NCI-H460 (cell line): Measurements from ENCODE around the gene CGGBP1. TPM values are rescaled to one million over a fixed set of nuclear protein-coding genes. Genes with fewer than 3 reads are reported as not detected.
"Not testable (repeated sequence)": the region's sequence is repeated elsewhere in the genome, so short reads cannot be mapped to it uniquely, and the experiment has no call there.

Source experiments
- DNase-seq: peaks from one replicate; pipeline ENCODE4 v3.0.0-alpha.2; 2016; ENCODE audit warnings: low read depth; ENCODE audit errors: extremely low read depth
- total RNA-seq: library from RNA; depleted of rRNA; stranded (reverse); fragments of >200 nt; shearing (Covaris generic); gene quantifications from 2 replicates; pipeline ENCODE4 v1.2.3, GENCODE V29; 2014; rRNA removed

CGGBP1 gene
- total RNA-seq, 1 experiment from 2014 or later: 56.5 TPM

DNA sequence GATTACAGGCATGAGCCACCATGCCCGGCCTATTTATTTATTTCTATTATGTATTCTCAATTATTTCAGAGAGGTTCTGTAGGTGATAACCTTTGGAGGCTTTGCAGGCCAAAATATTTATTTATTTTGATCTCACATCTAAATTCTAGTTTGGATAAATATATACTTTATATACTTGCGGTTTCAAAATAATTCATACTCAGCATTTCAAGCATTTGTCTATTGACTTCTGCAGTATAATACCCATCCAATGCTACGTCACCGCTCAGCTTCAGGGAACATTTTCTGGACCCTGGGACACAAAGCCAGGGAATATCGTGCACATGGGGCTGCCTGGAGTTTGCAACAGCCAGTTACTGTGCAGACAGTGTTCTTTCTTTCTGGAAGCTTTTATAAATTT is 22.6 kb downstream of the CGGBP1 start:
- DNase-seq: no peak

- no peak for DNase-seq
Observed at GRCh38 chr3:88034491-88035275, 24.1 kb downstream of the CGGBP1 start.

- no peak for DNase-seq
Observed at GRCh38 chr3:88033808-88034207, 25.0 kb downstream of the CGGBP1 start.

DNA sequence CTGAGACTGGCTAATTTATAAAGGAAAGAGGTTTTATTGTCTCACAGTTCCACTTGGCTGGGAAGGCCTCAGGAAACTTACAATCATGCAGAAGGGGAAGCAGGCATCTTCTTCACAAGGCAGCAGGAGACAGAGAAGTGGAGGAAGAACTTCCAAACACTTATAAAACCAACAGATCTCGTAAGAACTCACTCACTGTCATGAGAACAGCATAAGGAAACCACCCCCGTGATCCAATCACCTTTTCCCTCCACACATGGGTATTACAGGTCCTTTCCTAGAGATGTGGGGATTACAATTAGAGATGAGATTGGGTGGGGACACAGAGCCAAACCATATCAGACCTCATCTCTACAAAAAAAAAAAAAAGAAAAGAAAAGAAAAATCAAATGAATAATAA is 25.7 kb downstream of the CGGBP1 start:
- DNase-seq: no peak

DNA sequence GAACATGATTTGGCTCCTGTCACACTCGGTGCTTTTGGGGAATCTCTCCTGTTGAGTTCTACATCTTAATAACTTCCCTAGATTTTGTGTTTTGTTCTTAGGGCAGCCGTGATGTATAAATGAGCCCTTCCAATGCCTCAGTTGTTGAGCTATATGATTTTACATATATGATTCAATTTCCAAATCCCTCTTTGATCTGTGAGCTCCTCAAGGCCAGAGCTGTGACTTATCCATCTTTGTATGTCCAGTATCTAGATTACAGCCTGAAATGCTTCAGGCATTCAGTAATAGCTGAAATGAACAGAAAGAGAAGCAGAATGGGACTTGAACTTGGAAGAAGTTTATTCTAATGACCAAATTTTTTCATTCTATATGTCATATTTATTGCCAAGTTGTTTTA is 26.6 kb downstream of the CGGBP1 start:
- no peak for DNase-seq

DNA sequence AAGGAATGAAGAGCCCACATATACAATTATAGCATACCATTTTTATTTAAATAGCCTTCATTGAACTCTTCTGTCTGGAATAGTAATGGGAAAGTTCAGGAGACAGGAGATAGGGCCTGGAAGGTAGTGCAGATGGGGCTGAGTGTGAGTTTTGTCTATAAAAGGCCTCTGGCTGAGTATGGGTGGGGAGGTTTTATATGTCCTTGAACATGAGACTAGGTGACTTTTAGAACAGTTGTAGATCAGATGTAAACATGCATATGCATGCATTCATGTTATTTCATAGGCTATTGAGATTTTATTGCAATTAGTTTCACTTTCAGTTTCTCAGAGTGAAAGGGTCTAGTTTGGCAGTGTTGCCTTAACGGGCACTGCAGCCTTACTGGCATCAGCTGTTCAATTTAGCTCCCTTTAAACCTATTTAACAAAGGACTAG is 27.1 kb downstream of the CGGBP1 start:
- peak; percentile 6 for DNase-seq

- DNase-seq: no peak
Observed at GRCh38 chr3:88030210-88030609, 28.6 kb downstream of the CGGBP1 start.

- no peak for DNase-seq
Observed at GRCh38 chr3:88028876-88029275, 29.9 kb downstream of the CGGBP1 start.

DNA sequence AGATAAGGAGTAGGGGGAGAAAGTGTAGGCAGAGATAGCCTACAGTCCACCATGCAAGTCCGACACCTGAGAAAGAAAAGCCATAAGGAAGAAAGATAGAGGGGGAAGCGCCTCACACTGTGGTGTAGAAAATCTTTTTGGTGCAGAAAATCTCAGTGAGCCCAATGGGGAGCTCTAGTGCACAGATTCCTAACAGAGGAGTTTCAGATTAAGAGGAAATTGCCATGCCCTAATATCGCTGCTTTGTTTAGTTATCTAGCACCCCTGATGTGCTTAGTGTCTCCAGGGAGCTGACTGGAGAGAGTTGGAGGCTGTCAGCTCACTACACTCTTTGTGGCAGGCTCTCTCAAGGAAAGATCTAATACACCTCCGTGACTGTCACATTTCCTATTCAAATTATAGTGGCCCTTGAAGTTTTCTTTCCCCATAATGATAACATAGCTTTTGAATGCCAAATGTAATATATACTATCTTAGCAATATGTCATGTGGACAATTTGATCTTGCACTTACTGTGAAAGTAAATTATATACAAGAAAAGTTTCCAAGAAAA is 33.7 kb downstream of the CGGBP1 start:
- DNase-seq: no peak

- DNase-seq: no peak
Observed at GRCh38 chr3:88019024-88019423, 39.8 kb downstream of the CGGBP1 start.

DNA sequence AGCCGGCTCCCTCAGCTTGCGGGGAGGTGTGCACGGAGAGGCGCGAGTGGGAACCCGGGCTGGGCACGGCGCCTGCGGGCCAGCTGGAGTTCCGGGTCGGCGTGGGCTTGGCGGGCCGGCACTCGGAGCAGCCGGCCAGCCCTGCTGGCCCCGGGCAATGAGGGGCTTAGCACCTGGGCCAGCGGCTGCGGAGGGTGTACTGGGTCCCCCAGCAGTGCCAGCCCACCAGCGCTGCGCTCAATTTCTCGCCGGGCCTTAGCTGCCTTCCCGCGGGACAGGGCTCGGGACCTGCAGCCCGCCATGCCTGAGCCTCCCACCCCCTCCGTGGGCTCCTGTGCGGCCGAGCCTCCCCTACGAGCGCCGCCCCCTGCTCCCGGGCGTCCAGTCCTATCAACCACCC is 43.1 kb downstream of the CGGBP1 start:
- DNase-seq: not testable (repeated sequence)

DNA sequence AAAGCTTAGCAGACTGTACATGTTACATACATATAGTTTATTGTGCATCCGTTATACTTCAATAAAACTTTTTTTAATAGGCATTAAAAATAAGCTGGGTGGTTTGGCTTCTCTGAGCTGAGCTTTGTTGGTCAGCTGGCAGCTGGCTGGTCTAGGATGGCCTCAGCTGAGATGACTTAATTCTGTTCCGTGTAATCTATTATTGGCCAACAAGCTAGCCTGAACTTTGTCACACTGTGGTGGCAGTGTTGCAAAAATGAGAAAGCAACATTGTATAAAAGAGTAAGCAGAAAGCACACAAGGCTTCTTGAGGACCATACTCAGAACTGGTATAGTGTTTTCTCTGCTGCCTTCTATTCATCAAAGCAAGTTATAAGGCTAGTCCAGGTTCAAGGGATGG is 45.2 kb downstream of the CGGBP1 start:
- DNase-seq: no peak

DNA sequence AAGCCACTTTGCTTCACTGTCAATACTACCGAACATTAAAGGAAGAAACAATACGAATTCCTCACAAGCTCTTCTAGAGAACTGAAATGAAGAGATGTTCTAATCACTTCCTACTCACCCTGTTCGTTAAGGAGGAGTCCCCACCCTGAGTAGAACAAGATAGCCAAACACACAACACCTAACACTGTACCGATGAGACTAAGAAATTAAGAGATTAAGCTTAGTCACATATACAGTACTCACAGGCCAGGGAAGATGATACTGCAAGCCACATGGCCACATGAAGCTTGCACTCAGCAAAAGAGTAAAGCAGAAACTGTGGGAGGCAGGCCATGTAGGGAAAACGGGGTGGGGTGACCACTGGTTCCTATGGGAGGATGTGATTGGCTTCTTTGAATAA is 48.0 kb downstream of the CGGBP1 start:
- DNase-seq: no peak

DNA sequence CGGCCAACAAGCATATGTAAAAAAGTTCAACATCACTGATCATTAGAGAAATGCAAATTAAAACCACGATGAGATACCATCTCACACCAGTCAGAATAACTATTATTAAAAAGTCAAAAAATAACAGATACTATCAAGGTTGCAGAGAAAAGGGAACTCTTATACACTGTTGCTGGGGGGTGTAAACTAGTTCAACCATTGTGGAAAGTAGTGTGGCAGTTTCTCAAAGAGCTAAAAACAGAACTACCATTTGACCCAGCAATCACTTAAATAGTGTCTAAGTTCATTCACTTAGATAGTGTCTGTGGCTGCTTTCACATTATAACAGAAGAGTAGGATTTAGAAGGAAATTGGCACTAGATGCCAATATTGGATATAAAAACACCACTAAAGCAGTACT is 49.7 kb downstream of the CGGBP1 start:
- DNase-seq: no peak

- peak; percentile 29 for DNase-seq
Observed at GRCh38 chr3:88005066-88005465, 53.7 kb downstream of the CGGBP1 start.

GRCh38 chr3:88003115-88003755 is 55.6 kb downstream of the CGGBP1 start:
- peak; percentile 37 for DNase-seq

GRCh38 chr3:88002448-88002847 is 56.4 kb downstream of the CGGBP1 start:
- no peak for DNase-seq

Other genes starting within 250 kb of the CGGBP1 start
- gene ZNF654, start 250 bp upstream of the CGGBP1 start, total RNA-seq: 4.1 and 4.2 TPM in 2 replicates
- 14.4 and 19.7 TPM in 2 replicates for gene C3orf38, start 91.0 kb upstream of the CGGBP1 start, total RNA-seq